Measurements from ENCODE around the gene C2orf76.

DNA sequence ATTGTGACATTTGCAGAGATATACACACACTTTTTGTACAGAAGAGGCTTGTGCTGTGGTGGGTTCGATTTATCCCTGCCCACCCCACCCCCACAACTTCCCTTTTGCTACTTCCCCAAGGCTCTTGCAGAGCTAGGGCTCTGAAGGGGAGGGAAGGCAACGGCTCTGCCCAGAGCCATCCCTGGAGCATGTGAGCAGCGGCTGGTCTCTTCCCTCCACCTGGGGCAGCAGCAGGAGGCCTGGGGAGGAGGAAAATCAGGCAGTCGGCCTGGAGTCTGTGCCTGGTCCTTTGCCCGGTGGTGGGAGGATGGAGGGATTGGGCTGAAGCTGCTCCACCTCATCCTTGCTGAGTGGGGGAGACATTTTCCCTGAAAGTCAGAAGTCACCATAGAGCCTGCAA, 103.0 kb downstream of the C2orf76 start:
- TF ChIP-seq CTCF (IDR thresholded peaks at IDR 0.05; ENCODE audit: insufficient read depth, low read length) (no peak), SPI1 (IDR thresholded peaks at IDR 0.05; ENCODE audit: borderline replicate concordance, low read depth) (peak; percentile 74; the same call in 1 of the 2 replicates), POLR2AphosphoS5 (IDR thresholded peaks at IDR 0.05; ENCODE audit: low read depth) (0 out of 2 replicates have a peak, but pooled peaks have one; percentile 43), GABPA (IDR thresholded peaks at IDR 0.05; ENCODE audit: low read depth) (no peak)
- TF ChIP-seq, protein P1, sequence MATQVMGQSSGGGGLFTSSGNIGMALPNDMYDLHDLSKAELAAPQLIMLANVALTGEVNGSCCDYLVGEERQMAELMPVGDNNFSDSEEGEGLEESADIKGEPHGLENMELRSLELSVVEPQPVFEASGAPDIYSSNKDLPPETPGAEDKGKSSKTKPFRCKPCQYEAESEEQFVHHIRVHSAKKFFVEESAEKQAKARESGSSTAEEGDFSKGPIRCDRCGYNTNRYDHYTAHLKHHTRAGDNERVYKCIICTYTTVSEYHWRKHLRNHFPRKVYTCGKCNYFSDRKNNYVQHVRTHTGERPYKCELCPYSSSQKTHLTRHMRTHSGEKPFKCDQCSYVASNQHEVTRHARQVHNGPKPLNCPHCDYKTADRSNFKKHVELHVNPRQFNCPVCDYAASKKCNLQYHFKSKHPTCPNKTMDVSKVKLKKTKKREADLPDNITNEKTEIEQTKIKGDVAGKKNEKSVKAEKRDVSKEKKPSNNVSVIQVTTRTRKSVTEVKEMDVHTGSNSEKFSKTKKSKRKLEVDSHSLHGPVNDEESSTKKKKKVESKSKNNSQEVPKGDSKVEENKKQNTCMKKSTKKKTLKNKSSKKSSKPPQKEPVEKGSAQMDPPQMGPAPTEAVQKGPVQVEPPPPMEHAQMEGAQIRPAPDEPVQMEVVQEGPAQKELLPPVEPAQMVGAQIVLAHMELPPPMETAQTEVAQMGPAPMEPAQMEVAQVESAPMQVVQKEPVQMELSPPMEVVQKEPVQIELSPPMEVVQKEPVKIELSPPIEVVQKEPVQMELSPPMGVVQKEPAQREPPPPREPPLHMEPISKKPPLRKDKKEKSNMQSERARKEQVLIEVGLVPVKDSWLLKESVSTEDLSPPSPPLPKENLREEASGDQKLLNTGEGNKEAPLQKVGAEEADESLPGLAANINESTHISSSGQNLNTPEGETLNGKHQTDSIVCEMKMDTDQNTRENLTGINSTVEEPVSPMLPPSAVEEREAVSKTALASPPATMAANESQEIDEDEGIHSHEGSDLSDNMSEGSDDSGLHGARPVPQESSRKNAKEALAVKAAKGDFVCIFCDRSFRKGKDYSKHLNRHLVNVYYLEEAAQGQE (IDR thresholded peaks at IDR 0.05; ENCODE audit: insufficient replicate concordance, low read depth) = peak; percentile 15
